Mesendoderm (in vitro differentiated cells): ENCODE results near the gene CCDC148.

Source experiments
- DNase-seq: peaks from one replicate; pipeline ENCODE4 v3.0.0; 2013
- H2AK5ac ChIP-seq: 2 replicates; pipeline ENCODE4 v1.6.1; 2013; ENCODE audit warnings: low read length, inconsistent platforms
- H2BK120ac ChIP-seq: 2 replicates; pipeline ENCODE4 v1.6.1; 2013; ENCODE audit warnings: low read depth, mild to moderate bottlenecking, low read length, moderate library complexity, mixed read lengths
- H2BK15ac ChIP-seq: replicated peaks from 2 replicates; pipeline ENCODE4 v1.6.1; 2013; ENCODE audit warnings: low read depth, mild to moderate bottlenecking, moderate library complexity
- H2BK5ac ChIP-seq: 2 replicates; pipeline ENCODE4 v1.6.1; 2013; ENCODE audit warnings: low read length, inconsistent platforms
- H3K18ac ChIP-seq: 2 replicates; pipeline ENCODE4 v1.6.1; 2013; ENCODE audit warnings: mild to moderate bottlenecking, low read length, mixed read lengths
- H3K23ac ChIP-seq: one replicate; pipeline ENCODE4 v1.6.1; 2013; ENCODE audit warnings: low read length
- H3K27ac ChIP-seq: 2 replicates; pipeline ENCODE4 v1.5.1; 2013; ENCODE audit warnings: low read depth, mild to moderate bottlenecking, inconsistent platforms, low read length, moderate library complexity
- H3K27me3 ChIP-seq: 2 replicates; pipeline ENCODE4 v1.6.1; 2013; ENCODE audit warnings: low read length, control low read depth, mild to moderate bottlenecking, inconsistent platforms; ENCODE audit not compliant: insufficient read depth, poor library complexity
- H3K36me3 ChIP-seq: 2 replicates; pipeline ENCODE4 v1.6.1; 2013; ENCODE audit warnings: low read length, inconsistent platforms; ENCODE audit not compliant: control insufficient read depth, insufficient read depth
- H3K4ac ChIP-seq: one replicate; pipeline ENCODE4 v1.6.1; 2013; ENCODE audit warnings: low read depth, mild to moderate bottlenecking, low read length, moderate library complexity
- H3K4me1 ChIP-seq: 2 replicates; pipeline ENCODE4 v1.6.1; 2013; ENCODE audit warnings: low read depth, low read length, inconsistent platforms; ENCODE audit not compliant: control insufficient read depth
- H3K4me2 ChIP-seq: 2 replicates; pipeline ENCODE4 v1.6.1; 2013; ENCODE audit warnings: low read length
- H3K4me3 ChIP-seq: 2 replicates; pipeline ENCODE4 v1.5.1; 2013; ENCODE audit warnings: mild to moderate bottlenecking, low read length
- H3K56ac ChIP-seq: one replicate; pipeline ENCODE4 v1.6.1; 2013; ENCODE audit warnings: low read length
- H3K79me1 ChIP-seq: 2 replicates; pipeline ENCODE4 v1.6.1; 2013; ENCODE audit warnings: low read length, inconsistent platforms
- H3K79me2 ChIP-seq: 2 replicates; pipeline ENCODE4 v1.6.1; 2013; ENCODE audit warnings: mild to moderate bottlenecking, low read length; ENCODE audit not compliant: control insufficient read depth, insufficient read depth
- H3K9ac ChIP-seq: 2 replicates; pipeline ENCODE4 v1.6.1; 2013; ENCODE audit warnings: low read length, inconsistent platforms
- H4K5ac ChIP-seq: one replicate; pipeline ENCODE4 v1.6.1; 2013; ENCODE audit warnings: low read length
- H4K8ac ChIP-seq: one replicate; pipeline ENCODE4 v1.6.1; 2013; ENCODE audit warnings: low read depth, mild to moderate bottlenecking, control low read depth, low read length, moderate library complexity
- WGBS: extraction: QIAGEN DNeasy Blood & Tissue Kit; methylation state at CpG from one replicate; pipeline ENCODE4 v1.1.7; 2013; ENCODE audit warnings: low lambda C conversion rate, missing lambda C conversion rate; ENCODE audit not compliant: insufficient coverage; ENCODE audit errors: extremely low coverage; 5-methylcytosine and 5-hydroxymethylcytosine counted together

CCDC148 gene

DNA sequence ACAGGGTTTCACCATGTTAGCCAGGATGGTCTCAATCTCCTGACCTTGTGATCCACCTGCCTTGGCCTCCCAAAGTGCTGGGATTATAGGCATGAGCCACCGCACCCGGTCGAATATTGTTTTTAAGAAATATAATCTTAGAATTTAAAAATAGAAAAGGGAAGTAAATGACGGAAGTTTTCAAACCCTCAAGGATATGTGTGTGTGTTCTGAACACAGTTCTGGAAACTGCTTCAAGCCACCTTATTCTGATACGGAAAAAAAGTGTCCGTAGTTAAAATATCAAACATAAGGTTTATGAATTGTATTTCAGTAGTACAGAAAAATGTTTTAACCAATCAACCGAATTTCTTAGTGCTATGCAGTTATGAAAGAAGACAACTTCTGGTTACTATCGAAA, 239.0 kb downstream of the CCDC148 start:
- no peak overlapping the region for H2BK15ac ChIP-seq
- no peak overlapping the region for H2AK5ac ChIP-seq
- no peak overlapping the region for H2BK5ac ChIP-seq
- no peaks in the 10 kb centered on the region for H3K79me1 ChIP-seq
- no peak overlapping the region for H3K4me2 ChIP-seq
- H3K18ac ChIP-seq, result no peak overlapping the region
- H3K4me3 ChIP-seq, result no peak overlapping the region
- no peak overlapping the region for H3K27ac ChIP-seq
- H3K36me3 ChIP-seq, result no peaks in the 10 kb centered on the region
- H3K56ac ChIP-seq, result no peak overlapping the region
- H3K79me2 ChIP-seq, result no peaks in the 10 kb centered on the region
- H3K23ac ChIP-seq, result no peak overlapping the region
- no CpG with 5 or more reads among the region's 8 CpGs for WGBS
- H2BK120ac ChIP-seq, result no peak overlapping the region
- no peak overlapping the region for H4K5ac ChIP-seq
- H3K9ac ChIP-seq, result no peak overlapping the region
- H3K27me3 ChIP-seq, result no peaks in the 10 kb centered on the region
- DNase-seq, result no peak
- H3K4ac ChIP-seq, result no peak overlapping the region
- H3K4me1 ChIP-seq, result no peaks in the 10 kb centered on the region
- H4K8ac ChIP-seq, result no peak overlapping the region

DNA sequence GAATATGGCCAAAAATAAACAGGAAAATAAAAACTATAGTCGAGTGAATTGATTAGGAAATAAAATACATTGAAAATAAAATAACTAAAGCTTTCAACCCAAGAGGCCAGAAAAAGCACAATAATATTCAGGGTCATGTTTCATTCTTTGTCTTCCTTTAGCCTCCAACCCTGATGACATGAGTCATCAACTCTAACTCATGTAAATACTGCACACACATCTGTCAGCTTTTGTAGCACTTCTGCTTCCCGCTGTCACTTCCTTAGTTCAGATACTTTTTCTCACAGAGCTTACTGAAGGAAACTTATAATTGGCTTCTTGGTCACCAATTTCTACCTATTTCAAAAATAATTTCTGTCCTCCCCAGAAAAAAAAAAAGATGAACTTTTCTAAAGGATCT, 242.1 kb downstream of the CCDC148 start:
- H3K4me1 ChIP-seq, result no peaks in the 10 kb centered on the region
- H3K56ac ChIP-seq, result no peak overlapping the region
- H3K4me2 ChIP-seq, result no peak overlapping the region
- no CpG with 5 or more reads among the region's 2 CpGs for WGBS
- no peak overlapping the region for H3K4ac ChIP-seq
- H3K4me3 ChIP-seq, result no peak overlapping the region
- no peak overlapping the region for H2AK5ac ChIP-seq
- DNase-seq, result no peak
- H2BK5ac ChIP-seq, result no peak overlapping the region
- H4K5ac ChIP-seq, result no peak overlapping the region
- H3K18ac ChIP-seq, result no peak overlapping the region
- no peak overlapping the region for H2BK15ac ChIP-seq
- H2BK120ac ChIP-seq, result no peak overlapping the region
- H3K27ac ChIP-seq, result no peak overlapping the region
- H3K23ac ChIP-seq, result no peak overlapping the region
- H3K9ac ChIP-seq, result no peak overlapping the region
- H3K36me3 ChIP-seq, result no peaks in the 10 kb centered on the region
- H3K79me2 ChIP-seq, result no peaks in the 10 kb centered on the region
- no peaks in the 10 kb centered on the region for H3K27me3 ChIP-seq
- H3K79me1 ChIP-seq, result no peaks in the 10 kb centered on the region
- H4K8ac ChIP-seq, result no peak overlapping the region

DNA sequence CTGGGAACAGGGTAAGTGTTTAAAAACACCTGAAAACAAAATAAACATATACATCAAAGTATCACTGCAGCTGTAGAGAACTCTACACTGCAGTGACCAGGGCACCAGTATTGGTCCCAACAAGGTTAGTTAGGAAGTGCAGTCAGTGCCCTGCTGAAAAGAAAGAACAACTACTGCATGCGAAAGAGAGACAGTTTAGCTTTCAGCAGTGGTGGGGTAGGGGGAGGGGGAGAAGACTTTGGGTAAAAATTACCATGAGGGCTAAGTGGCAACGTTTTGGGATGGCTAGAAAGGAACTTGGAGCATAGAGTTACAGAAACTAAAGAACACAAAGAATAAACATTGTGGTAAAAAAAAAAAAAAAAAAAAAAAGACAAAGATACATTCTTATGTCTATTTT, 242.8 kb downstream of the CCDC148 start:
- H3K79me1 ChIP-seq, result no peaks in the 10 kb centered on the region
- H2AK5ac ChIP-seq, result no peak overlapping the region
- H4K8ac ChIP-seq, result no peak overlapping the region
- no peak overlapping the region for H3K4me2 ChIP-seq
- no peak overlapping the region for H3K56ac ChIP-seq
- H3K4me1 ChIP-seq, result no peaks in the 10 kb centered on the region
- no peak overlapping the region for H3K18ac ChIP-seq
- no peak overlapping the region for H3K27ac ChIP-seq
- no peaks in the 10 kb centered on the region for H3K79me2 ChIP-seq
- H2BK15ac ChIP-seq, result no peak overlapping the region
- H3K36me3 ChIP-seq, result no peaks in the 10 kb centered on the region
- H3K4ac ChIP-seq, result no peak overlapping the region
- H3K9ac ChIP-seq, result no peak overlapping the region
- H3K23ac ChIP-seq, result no peak overlapping the region
- no peak overlapping the region for H2BK5ac ChIP-seq
- no peak overlapping the region for H3K4me3 ChIP-seq
- no peak for DNase-seq
- H4K5ac ChIP-seq, result no peak overlapping the region
- no CpG with 5 or more reads among the region's 2 CpGs for WGBS
- no peaks in the 10 kb centered on the region for H3K27me3 ChIP-seq
- H2BK120ac ChIP-seq, result no peak overlapping the region

DNA sequence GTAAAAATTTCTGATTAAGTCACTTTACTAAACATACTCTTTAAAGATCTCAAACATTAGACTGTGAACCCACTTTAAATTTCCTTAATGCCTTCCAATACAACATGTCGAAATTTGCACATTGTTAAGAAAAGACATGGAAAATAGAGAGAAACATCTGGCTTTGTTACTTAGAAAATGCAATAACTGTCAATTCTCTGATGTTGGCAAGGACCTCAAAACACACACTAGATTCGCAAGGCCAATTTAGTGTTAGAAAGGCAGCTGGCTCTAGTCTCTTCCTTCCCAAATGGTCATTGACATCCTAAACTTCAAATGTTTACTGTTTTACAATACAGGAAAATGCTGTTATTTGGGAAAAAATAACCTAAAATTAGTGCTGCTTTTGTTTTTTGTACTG, 244.3 kb downstream of the CCDC148 start:
- no peak overlapping the region for H2BK5ac ChIP-seq
- H3K79me1 ChIP-seq, result no peaks in the 10 kb centered on the region
- DNase-seq, result no peak
- H3K18ac ChIP-seq, result no peak overlapping the region
- no peak overlapping the region for H2BK15ac ChIP-seq
- H3K79me2 ChIP-seq, result no peaks in the 10 kb centered on the region
- no peak overlapping the region for H3K56ac ChIP-seq
- no peaks in the 10 kb centered on the region for H3K4me1 ChIP-seq
- no peak overlapping the region for H3K4me2 ChIP-seq
- H3K27me3 ChIP-seq, result no peaks in the 10 kb centered on the region
- no peak overlapping the region for H4K5ac ChIP-seq
- H3K23ac ChIP-seq, result no peak overlapping the region
- no peak overlapping the region for H3K9ac ChIP-seq
- H3K4me3 ChIP-seq, result no peak overlapping the region
- no peak overlapping the region for H2AK5ac ChIP-seq
- no peak overlapping the region for H2BK120ac ChIP-seq
- no peaks in the 10 kb centered on the region for H3K36me3 ChIP-seq
- no peak overlapping the region for H4K8ac ChIP-seq
- no peak overlapping the region for H3K4ac ChIP-seq
- WGBS, result no CpG with 5 or more reads among the region's 2 CpGs
- no peak overlapping the region for H3K27ac ChIP-seq

DNA sequence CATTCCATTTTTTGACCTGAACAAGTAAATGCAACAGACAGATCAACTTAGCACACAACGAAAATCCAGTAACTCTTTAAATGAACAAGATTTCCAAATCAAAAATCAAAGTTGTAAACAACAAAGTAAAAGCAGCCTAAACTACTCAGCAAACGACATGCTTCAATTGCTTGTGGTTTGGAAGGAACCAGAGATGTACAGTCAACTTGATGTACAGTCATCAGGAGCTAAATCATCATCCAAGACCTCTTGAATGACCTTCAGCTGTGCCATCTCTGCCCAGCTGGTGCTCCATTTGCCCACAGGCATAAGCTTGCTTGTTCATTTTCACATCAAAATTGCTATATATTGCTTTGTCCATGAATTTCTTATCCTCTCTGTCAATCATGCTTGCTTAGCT, 245.1 kb downstream of the CCDC148 start:
- Histone ChIP-seq H4K8ac (no peak overlapping the region), H3K4ac (no peak overlapping the region), H2BK15ac (no peak overlapping the region), H3K23ac (no peak overlapping the region), H2BK120ac (no peak overlapping the region), H2AK5ac (no peak overlapping the region), H3K4me1 (no peaks in the 10 kb centered on the region), H3K4me2 (no peak overlapping the region), H3K79me2 (no peaks in the 10 kb centered on the region), H3K9ac (no peak overlapping the region), H3K4me3 (no peak overlapping the region), H3K56ac (no peak overlapping the region), H3K36me3 (no peaks in the 10 kb centered on the region), H2BK5ac (no peak overlapping the region), H3K27ac (no peak overlapping the region), H3K18ac (no peak overlapping the region), H3K27me3 (no peaks in the 10 kb centered on the region), H3K79me1 (no peaks in the 10 kb centered on the region), H4K5ac (no peak overlapping the region)
- no peak for DNase-seq
- WGBS, result no CpG with 5 or more reads among the region's 2 CpGs

DNA sequence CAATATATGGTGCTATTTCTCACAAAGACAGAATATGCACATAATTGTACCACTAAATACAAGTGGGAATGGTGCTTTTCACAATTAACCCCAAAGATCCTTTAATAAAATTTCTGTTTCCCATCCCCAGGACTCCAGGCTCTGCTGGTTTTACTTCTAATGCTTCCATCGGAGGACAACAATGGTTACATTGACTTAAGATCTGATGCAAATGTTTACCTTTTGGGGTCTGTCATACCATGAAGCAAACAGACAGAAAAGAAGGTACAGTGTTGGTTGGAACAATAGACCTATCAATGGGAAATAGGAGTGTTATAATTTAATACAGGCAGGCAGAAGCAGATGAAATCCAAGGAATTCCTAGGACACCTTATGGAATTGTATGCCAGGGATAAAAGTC, 249.2 kb downstream of the CCDC148 start:
- Histone ChIP-seq H4K5ac (no peak overlapping the region), H3K4me1 (no peaks in the 10 kb centered on the region), H3K36me3 (no peaks in the 10 kb centered on the region), H4K8ac (no peak overlapping the region), H2BK5ac (no peak overlapping the region), H2BK15ac (no peak overlapping the region), H3K79me1 (no peaks in the 10 kb centered on the region), H2AK5ac (no peak overlapping the region), H3K27ac (no peak overlapping the region), H3K9ac (no peak overlapping the region), H3K18ac (no peak overlapping the region), H2BK120ac (no peak overlapping the region), H3K56ac (no peak overlapping the region), H3K27me3 (no peaks in the 10 kb centered on the region), H3K4ac (no peak overlapping the region), H3K4me2 (no peak overlapping the region), H3K4me3 (no peak overlapping the region), H3K79me2 (no peaks in the 10 kb centered on the region), H3K23ac (no peak overlapping the region)
- DNase-seq, result no peak
- WGBS, result no CpG with 5 or more reads among the region's 1 CpG
